HepG2 (cell line): ENCODE measurements around the gene EEFSEC. TPM values are rescaled to one million over a fixed set of nuclear protein-coding genes. Genes with fewer than 3 reads are reported as not detected.

ENCODE experiments used
- ATAC-seq: fragments of 200-7000 bp; cut with Tn5 transposase; 3 replicates; pipeline ENCODE4 v1.9.1; 2020; ENCODE audit warnings: mild to moderate bottlenecking, moderate library complexity
- BruUV-seq: library from RNA; stranded (reverse); fragments of 400-500 nt; replicated peaks from 2 replicates; lab custom pipeline; 2021; lab: Mats Ljungman, UMichigan
- CTCF ChIA-PET: fragments of 300-600 bp; formaldehyde crosslinking; extraction: SDS; loops from one replicate; lab custom pipeline; 2021; ENCODE audit warnings: low total read pairs, inconsistent platforms, low intra/inter-chr PET ratio; lab: Yijun Ruan, JAX
- POLR2A ChIA-PET: fragments of 350-600 bp; sonication (Branson Sonifier 250); formaldehyde crosslinking; loops from one replicate; lab custom pipeline; 2020; ENCODE audit warnings: antibody characterized with exemption, inconsistent platforms; lab: Yijun Ruan, JAX
- DNase-seq: peaks from one replicate; pipeline ENCODE4 v3.0.0-alpha.2; 2015; ENCODE audit warnings: low spot score
- FAIRE-seq: peaks from 3 replicates; lab custom pipeline; 2011; peaks lifted over from hg19 to GRCh38; lab: Jason Lieb, UNC
- H2AFZ ChIP-seq: one replicate; pipeline ENCODE4 v1.6.1; 2011; ENCODE audit warnings: low read length, inconsistent platforms
- H3K27ac ChIP-seq: fragments of 300-600 bp; 3 replicates; pipeline ENCODE4 v1.8.0; 2011; ENCODE audit warnings: mixed run types, mild to moderate bottlenecking, mixed read lengths, low read length, inconsistent platforms; ENCODE audit not compliant: insufficient read depth; ENCODE audit errors: extremely low read length
- H3K27me3 ChIP-seq, 2 experiments: fragments of 200-600 bp in 1 of 2; 2 replicates in 1 of 2; 3 replicates in 1 of 2; pipeline versions ENCODE4 v1.6.0 to v1.8.0; 2011; ENCODE audit warnings: low read length in 2 of 2, mild to moderate bottlenecking in 2 of 2, moderate library complexity in 2 of 2, inconsistent platforms in 1 of 2; ENCODE audit not compliant: insufficient read depth in 2 of 2, control insufficient read depth in 1 of 2
- H3K36me3 ChIP-seq, 2 experiments: fragments of 200-600 bp in 1 of 2; replicated peaks in 1 of 2; 2 replicates in 1 of 2; 3 replicates in 1 of 2; pipeline versions ENCODE4 v1.5.1 to v1.8.0; 2011; ENCODE audit warnings: low read length in 2 of 2, inconsistent platforms in 1 of 2; ENCODE audit not compliant: insufficient read depth in 2 of 2, control insufficient read depth in 1 of 2
- H3K4me1 ChIP-seq: 2 replicates; pipeline ENCODE4 v1.5.1; 2012; ENCODE audit warnings: low read length, inconsistent platforms; ENCODE audit not compliant: insufficient read depth
- H3K4me2 ChIP-seq: 2 replicates; pipeline ENCODE4 v1.6.0; 2011; ENCODE audit warnings: low read depth, low read length, inconsistent platforms
- H3K4me3 ChIP-seq, 3 experiments: fragments of 200-600 bp in 1 of 3; sonication (generic), shearing (Covaris generic) in 1 of 3; replicated peaks in 1 of 3; 2 replicates each; pipeline ENCODE4 v1.5.1; 2011 to 2016; ENCODE audit warnings: low read length in 3 of 3, inconsistent platforms in 2 of 3, low read depth in 2 of 3, mild to moderate bottlenecking in 2 of 3, control low read depth in 1 of 3, mixed read lengths in 1 of 3; ENCODE audit not compliant: insufficient read depth in 1 of 3
- H3K79me2 ChIP-seq: one replicate; pipeline ENCODE4 v1.6.1; 2011; ENCODE audit warnings: low read length, inconsistent platforms; ENCODE audit not compliant: insufficient read depth
- H3K9ac ChIP-seq: 2 replicates; pipeline ENCODE4 v1.6.0; 2011; ENCODE audit warnings: mild to moderate bottlenecking, low read depth, low read length, inconsistent platforms; ENCODE audit not compliant: insufficient read depth
- H3K9me3 ChIP-seq: 2 replicates; pipeline ENCODE4 v1.5.1; 2012; ENCODE audit warnings: mild to moderate bottlenecking, low read length
- H4K20me1 ChIP-seq: 2 replicates; pipeline ENCODE4 v1.6.0; 2011; ENCODE audit warnings: inconsistent platforms, mild to moderate bottlenecking, low read length, moderate library complexity; ENCODE audit not compliant: insufficient read depth
- ETV6 ChIP-seq: sonication (generic); formaldehyde crosslinking; conservative IDR thresholded peaks from 2 replicates; pipeline ENCODE4 v1.4.0; 2020; ENCODE audit warnings: missing genetic modification reagents
- FOXK1 ChIP-seq: sonication (generic); formaldehyde crosslinking; IDR thresholded peaks from 2 replicates; pipeline ENCODE4 v1.4.0; 2020; ENCODE audit warnings: low read depth, missing genetic modification reagents, borderline replicate concordance
- HOXA9 ChIP-seq: sonication (generic); formaldehyde crosslinking; IDR thresholded peaks from 2 replicates; pipeline ENCODE4 v1.8.1; 2022; ENCODE audit warnings: missing genetic modification reagents, mild to moderate bottlenecking, moderate library complexity, borderline replicate concordance
- MAFF ChIP-seq: IDR thresholded peaks from 2 replicates; pipeline ENCODE4 v1.6.1; 2011; ENCODE audit warnings: low read depth, low read length, improper control_type of control experiment
- MAFK ChIP-seq, 2 experiments: IDR thresholded peaks in 1 of 2; conservative IDR thresholded peaks in 1 of 2; 2 replicates each; pipeline ENCODE4 v1.6.1; 2011; ENCODE audit warnings: improper control_type of control experiment in 2 of 2, low read length in 2 of 2
- TOPORS ChIP-seq: sonication (generic); formaldehyde crosslinking; IDR thresholded peaks from 2 replicates; pipeline ENCODE4 v1.8.0; 2023; ENCODE audit warnings: mild to moderate bottlenecking, missing genetic modification reagents
- ZNF138 ChIP-seq: sonication (generic); formaldehyde crosslinking; IDR thresholded peaks from 2 replicates; pipeline ENCODE4 v1.5.0; 2020; ENCODE audit warnings: mild to moderate bottlenecking, low read depth, missing genetic modification reagents
- ZNF660 ChIP-seq: sonication (generic); formaldehyde crosslinking; IDR thresholded peaks from 2 replicates; pipeline ENCODE4 v1.5.1; 2020; ENCODE audit warnings: mild to moderate bottlenecking, low read depth, missing genetic modification reagents, borderline replicate concordance
- WGBS: methylation state at CpG from one replicate; pipeline ENCODE4 v1.1.6; 2017; ENCODE audit warnings: low lambda C conversion rate; 5-methylcytosine and 5-hydroxymethylcytosine counted together
- in situ Hi-C: cut with HindIII; loops from 2 replicates; pipeline ENCODE4 v1.10.0; 2017; ENCODE audit warnings: low pct_unique_long_range_greater_than_20kb; ENCODE audit not compliant: extremely low pct_ligation_motif_present
- intact Hi-C: fragments of 100-400 bp; cut with micrococcal nuclease; formaldehyde crosslinking; loops from one replicate; pipeline ENCODE4 v1.10.0; 2022; ENCODE audit not compliant: unreplicated experiment
- polyA plus RNA-seq, 8 experiments: library from polyadenylated mRNA; depleted of rRNA in 3 of 8; stranded (reverse) in 7 of 8; unstranded in 1 of 8; fragments of >200 nt; fragmentation: Illumina TruSeq in 4 of 8; extraction: Trizol in 4 of 8; gene quantifications; 2 replicates each; pipeline versions ENCODE4 v1.2.1 to v1.2.3, GENCODE V29; 2011 to 2016; ENCODE audit warnings: low read depth in 4 of 8, missing spikeins in 1 of 8, mixed read lengths in 1 of 8; ENCODE audit not compliant: insufficient read depth in 1 of 8
- total RNA-seq, 5 experiments: library from RNA; depleted of rRNA; stranded (reverse); fragments of >200 nt; fragmentation: Illumina TruSeq; extraction: Trizol; gene quantifications; 2 replicates each; pipeline ENCODE4 v1.2.3, GENCODE V29; 2016; ENCODE audit warnings: low read depth in 1 of 5
- TF ChIP-seq, protein P1 (sequence below): sonication (generic); formaldehyde crosslinking; IDR thresholded peaks from 2 replicates; pipeline ENCODE4 v1.4.0; 2020; ENCODE audit warnings: mild to moderate bottlenecking, missing genetic modification reagents, borderline replicate concordance

The EEFSEC gene
- total and polyA plus RNA-seq, 2 of the 13 experiments (the other 11 are each of a cell fraction or from before 2014, with no cell fraction given): 6.4 to 24.2 TPM

GRCh38 chr3:128231606-128232005, 78.3 kb downstream of the EEFSEC start:
- Histone ChIP-seq H3K9me3 (no peaks in the 10 kb centered on the region), H3K27me3 (no peaks in the 10 kb centered on the region), H3K4me2 (no peak overlapping the region), H3K4me3 (no peak overlapping the region), H3K4me1 (peaks cover 22% of the 10 kb centered on the region), H4K20me1 (peaks cover 3% of the 10 kb centered on the region; the same call in 1 of the 2 replicates), H2AFZ (no peak overlapping the region), H3K27ac (no peak overlapping the region), H3K36me3 (no peaks in the 10 kb centered on the region), H3K9ac (no peak overlapping the region), H3K79me2 (peaks cover 3% of the 10 kb centered on the region)
- WGBS: 98% methylated on average over 5 of the region's 6 CpGs
- POLR2A ChIA-PET: no interaction called here
- intact Hi-C loops (no loop called here), in situ Hi-C loops (no loop called here)
- DNase-seq (no peak), ATAC-seq (no peak), FAIRE-seq (no peak)
- CTCF ChIA-PET: no interaction called here
- TF ChIP-seq FOXK1 (CRISPR knock-in tag) (no peak), ZNF138 (no peak)
- BruUV-seq: no TSS peak

- BruUV-seq: no TSS peak
- no peak for ATAC-seq
- H4K20me1 ChIP-seq: 0 out of 2 replicates have a peak, but pooled peaks cover 3% of the 10 kb centered on the region
- no peak overlapping the region for H3K4me3 ChIP-seq
- H3K27ac ChIP-seq: no peak overlapping the region
- H3K4me1 ChIP-seq: peaks cover 32% of the 10 kb centered on the region
- no peaks in the 10 kb centered on the region for H3K36me3 ChIP-seq
- intact Hi-C loops (no loop called here), in situ Hi-C loops (no loop called here)
- no peak overlapping the region for H3K4me2 ChIP-seq
- FAIRE-seq: no peak
- H3K27me3 ChIP-seq: no peaks in the 10 kb centered on the region
- 81% methylated on average over 13 of the region's 14 CpGs for WGBS
- H3K79me2 ChIP-seq: peaks cover 5% of the 10 kb centered on the region
- CTCF ChIA-PET: no interaction called here
- no peak for DNase-seq
- H3K9ac ChIP-seq: no peak overlapping the region
- POLR2A ChIA-PET: no interaction called here
- H3K9me3 ChIP-seq: no peaks in the 10 kb centered on the region
- no peak overlapping the region for H2AFZ ChIP-seq
- peak; percentile 80 for TF ChIP-seq MAFF
- no peak for TF ChIP-seq ZNF660 (CRISPR knock-in tag)
- TF ChIP-seq HOXA9: no peak
- TF ChIP-seq MAFK (conservative IDR thresholded peaks at IDR 0.05 in 1 of 2, IDR thresholded peaks at IDR 0.05 in 1 of 2; ENCODE audit: low read length in 2 of 2): peak; percentile 82 to 89
- TF ChIP-seq, protein P1, sequence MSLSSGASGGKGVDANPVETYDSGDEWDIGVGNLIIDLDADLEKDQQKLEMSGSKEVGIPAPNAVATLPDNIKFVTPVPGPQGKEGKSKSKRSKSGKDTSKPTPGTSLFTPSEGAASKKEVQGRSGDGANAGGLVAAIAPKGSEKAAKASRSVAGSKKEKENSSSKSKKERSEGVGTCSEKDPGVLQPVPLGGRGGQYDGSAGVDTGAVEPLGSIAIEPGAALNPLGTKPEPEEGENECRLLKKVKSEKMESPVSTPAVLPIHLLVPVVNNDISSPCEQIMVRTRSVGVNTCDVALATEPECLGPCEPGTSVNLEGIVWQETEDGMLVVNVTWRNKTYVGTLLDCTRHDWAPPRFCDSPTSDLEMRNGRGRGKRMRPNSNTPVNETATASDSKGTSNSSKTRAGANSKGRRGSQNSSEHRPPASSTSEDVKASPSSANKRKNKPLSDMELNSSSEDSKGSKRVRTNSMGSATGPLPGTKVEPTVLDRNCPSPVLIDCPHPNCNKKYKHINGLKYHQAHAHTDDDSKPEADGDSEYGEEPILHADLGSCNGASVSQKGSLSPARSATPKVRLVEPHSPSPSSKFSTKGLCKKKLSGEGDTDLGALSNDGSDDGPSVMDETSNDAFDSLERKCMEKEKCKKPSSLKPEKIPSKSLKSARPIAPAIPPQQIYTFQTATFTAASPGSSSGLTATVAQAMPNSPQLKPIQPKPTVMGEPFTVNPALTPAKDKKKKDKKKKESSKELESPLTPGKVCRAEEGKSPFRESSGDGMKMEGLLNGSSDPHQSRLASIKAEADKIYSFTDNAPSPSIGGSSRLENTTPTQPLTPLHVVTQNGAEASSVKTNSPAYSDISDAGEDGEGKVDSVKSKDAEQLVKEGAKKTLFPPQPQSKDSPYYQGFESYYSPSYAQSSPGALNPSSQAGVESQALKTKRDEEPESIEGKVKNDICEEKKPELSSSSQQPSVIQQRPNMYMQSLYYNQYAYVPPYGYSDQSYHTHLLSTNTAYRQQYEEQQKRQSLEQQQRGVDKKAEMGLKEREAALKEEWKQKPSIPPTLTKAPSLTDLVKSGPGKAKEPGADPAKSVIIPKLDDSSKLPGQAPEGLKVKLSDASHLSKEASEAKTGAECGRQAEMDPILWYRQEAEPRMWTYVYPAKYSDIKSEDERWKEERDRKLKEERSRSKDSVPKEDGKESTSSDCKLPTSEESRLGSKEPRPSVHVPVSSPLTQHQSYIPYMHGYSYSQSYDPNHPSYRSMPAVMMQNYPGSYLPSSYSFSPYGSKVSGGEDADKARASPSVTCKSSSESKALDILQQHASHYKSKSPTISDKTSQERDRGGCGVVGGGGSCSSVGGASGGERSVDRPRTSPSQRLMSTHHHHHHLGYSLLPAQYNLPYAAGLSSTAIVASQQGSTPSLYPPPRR: no peak
- no peak for TF ChIP-seq TOPORS (CRISPR knock-in tag)
- no peak for TF ChIP-seq ETV6
Observed at GRCh38 chr3:128232376-128233178, 79.3 kb downstream of the EEFSEC start.
